ENCODE measurements around the gene PDS5B. TPM values are rescaled to one million over a fixed set of nuclear protein-coding genes. Genes with fewer than 3 reads are reported as not detected.
"Not testable (repeated sequence)": the region's sequence is repeated elsewhere in the genome, so short reads cannot be mapped to it uniquely, and the experiment has no call there.

The PDS5B gene
- total and polyA plus RNA-seq, 10 donors: 4.5 to 65.9 (median 50.9) TPM

GRCh38 chr13:32726374-32727037 lies 140.3 kb downstream of the PDS5B start:
- intact Hi-C loops (cut with DNase I; ENCODE audit: low total_unique reads): no loop called here
- no peak overlapping the region for H3K27ac ChIP-seq
- 80 to 90% (median 85%) methylated on average over 4 of the region's 4 CpGs for WGBS, 5 donors
- peaks cover 0 to 37% (median 0%) of the 10 kb centered on the region in 6 donors for H3K36me3 ChIP-seq
- peaks cover 0 to 16% (median 5%) of the 10 kb centered on the region in 8 donors for H3K9me3 ChIP-seq
- DNase-seq: no peak
- H3K4me1 ChIP-seq: peaks cover 0 to 20% (median 9%) of the 10 kb centered on the region in 6 donors
- H3K27me3 ChIP-seq (replicated peaks in 1 of 7): no peaks in the 10 kb centered on the region
- no peak for TF ChIP-seq POLR2A (IDR thresholded peaks at IDR 0.05)
- TF ChIP-seq POLR2AphosphoS5 (IDR thresholded peaks at IDR 0.05): no peak
- no peak for TF ChIP-seq CTCF (IDR thresholded peaks at IDR 0.05 in 8 of 11, conservative IDR thresholded peaks at IDR 0.05 in 3 of 11)
- no peak overlapping the region for H3K4me3 ChIP-seq

- DNase-seq: no peak
- H3K27me3 ChIP-seq (replicated peaks in 1 of 7): no peaks in the 10 kb centered on the region
- no peak overlapping the region for H3K4me3 ChIP-seq
- TF ChIP-seq CTCF (IDR thresholded peaks at IDR 0.05 in 8 of 11, conservative IDR thresholded peaks at IDR 0.05 in 3 of 11) (no peak), POLR2AphosphoS5 (IDR thresholded peaks at IDR 0.05) (no peak), POLR2A (IDR thresholded peaks at IDR 0.05) (no peak)
- WGBS, 5 donors: 74 to 94% (median 83%) methylated on average over 3 of the region's 3 CpGs
- intact Hi-C loops (cut with DNase I; ENCODE audit: low total_unique reads): no loop called here
- H3K4me1 ChIP-seq: peaks cover 0 to 31% (median 12%) of the 10 kb centered on the region in 6 donors
- H3K36me3 ChIP-seq: peaks cover 0 to 25% (median 0%) of the 10 kb centered on the region in 6 donors
- peaks cover 0 to 10% (median 3%) of the 10 kb centered on the region in 8 donors for H3K9me3 ChIP-seq
- no peak overlapping the region for H3K27ac ChIP-seq
Observed at GRCh38 chr13:32728327-32728726, 142.1 kb downstream of the PDS5B start.

GRCh38 chr13:32729097-32729496 lies 142.8 kb downstream of the PDS5B start:
- not testable (repeated sequence) for DNase-seq

GRCh38 chr13:32731074-32731473 lies 144.8 kb downstream of the PDS5B start:
- no peak for DNase-seq
- H3K27ac ChIP-seq: no peak overlapping the region
- peaks cover 0 to 10% (median 3%) of the 10 kb centered on the region in 8 donors for H3K9me3 ChIP-seq
- TF ChIP-seq CTCF (IDR thresholded peaks at IDR 0.05 in 8 of 11, conservative IDR thresholded peaks at IDR 0.05 in 3 of 11) (no peak), POLR2AphosphoS5 (IDR thresholded peaks at IDR 0.05) (no peak), POLR2A (IDR thresholded peaks at IDR 0.05) (no peak)
- no peaks in the 10 kb centered on the region for H3K27me3 ChIP-seq (replicated peaks in 1 of 7)
- H3K4me1 ChIP-seq: peaks cover 0 to 39% (median 15%) of the 10 kb centered on the region in 6 donors
- 90 to 98% (median 90%) methylated on average over 3 of the region's 3 CpGs for WGBS, 5 donors
- intact Hi-C loops (cut with DNase I; ENCODE audit: low total_unique reads): no loop called here
- peaks cover 0 to 10% (median 0%) of the 10 kb centered on the region in 6 donors for H3K36me3 ChIP-seq
- no peak overlapping the region for H3K4me3 ChIP-seq

More at GRCh38 chr13:32729097-32729496, 142.8 kb downstream of the PDS5B start:
- H3K9me3 ChIP-seq; H3K27ac ChIP-seq; intact Hi-C loops (cut with DNase I; ENCODE audit: low total_unique reads); H3K4me3 ChIP-seq; H3K27me3 ChIP-seq (replicated peaks in 1 of 7): not testable (repeated sequence)
- peaks cover 0 to 31% (median 12%) of the 10 kb centered on the region in 6 donors for H3K4me1 ChIP-seq
- peaks cover 0 to 21% (median 0%) of the 10 kb centered on the region in 6 donors for H3K36me3 ChIP-seq

Data from spleen (tissue), 11 donors.